HG02938 (cell line): ENCODE measurements around the gene ENTHD1.
"Not testable (repeated sequence)": the region's sequence is repeated elsewhere in the genome, so short reads cannot be mapped to it uniquely, and the experiment has no call there.

Experiments used
- ATAC-seq: cut with Tn5 transposase; IDR thresholded peaks from one replicate; pipeline ENCODE4 v1.9.1; 2021; ENCODE audit warnings: mild to moderate bottlenecking, moderate library complexity; ENCODE audit not compliant: unreplicated experiment

ENTHD1 gene

GRCh38 chr22:39851606-39852315 lies 41.8 kb downstream of the ENTHD1 start:
- no peak for ATAC-seq

DNA sequence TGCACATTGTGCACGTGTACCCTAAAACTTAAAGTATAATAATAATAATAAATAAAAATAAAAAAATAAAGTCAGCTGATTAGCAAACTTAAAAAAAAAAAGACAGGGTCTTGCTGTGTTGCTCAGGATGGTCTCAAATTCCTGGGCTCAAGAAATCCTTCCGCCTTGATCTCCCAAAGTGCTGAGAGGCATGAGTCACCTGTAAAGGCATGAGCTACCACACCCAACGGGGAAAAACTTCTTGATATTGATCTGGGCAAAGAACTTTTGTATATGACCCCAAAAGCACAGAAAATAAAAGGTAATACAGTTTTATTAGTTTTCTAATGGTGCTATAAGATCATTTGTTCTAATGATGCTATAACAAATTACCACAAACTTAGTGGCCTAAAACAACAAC lies 46.1 kb downstream of the ENTHD1 start:
- ATAC-seq = no peak

GRCh38 chr22:39846539-39846938 lies 47.0 kb downstream of the ENTHD1 start:
- ATAC-seq = not testable (repeated sequence)

GRCh38 chr22:39845529-39845928 lies 48.0 kb downstream of the ENTHD1 start:
- no peak for ATAC-seq

GRCh38 chr22:39839917-39840510 lies 53.5 kb downstream of the ENTHD1 start:
- no peak for ATAC-seq

- ATAC-seq = no peak
Measured at GRCh38 chr22:39839204-39839603, 54.4 kb downstream of the ENTHD1 start.

DNA sequence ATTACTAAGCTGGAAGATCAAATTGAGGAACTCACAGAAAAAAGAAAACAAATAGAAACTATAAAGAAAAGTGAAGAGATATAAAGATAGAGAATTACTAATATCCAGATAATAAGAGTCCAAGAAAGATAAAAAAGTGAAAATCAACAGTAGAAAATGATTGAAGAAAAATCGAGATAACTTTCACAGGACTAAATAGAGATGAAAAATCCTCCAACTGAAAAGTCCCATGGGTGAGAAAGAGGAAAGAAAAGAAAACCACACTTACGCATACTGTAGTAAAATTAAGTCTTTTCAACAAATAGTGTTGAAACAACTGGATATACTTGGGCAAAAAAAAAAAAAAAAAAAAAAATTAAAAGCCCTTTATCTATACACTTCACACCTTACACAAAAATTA lies 60.0 kb downstream of the ENTHD1 start:
- ATAC-seq = no peak

GRCh38 chr22:39833093-39833492 lies 60.5 kb downstream of the ENTHD1 start:
- ATAC-seq = no peak

- ATAC-seq = no peak
Measured at GRCh38 chr22:39832627-39833074, 60.9 kb downstream of the ENTHD1 start.

DNA sequence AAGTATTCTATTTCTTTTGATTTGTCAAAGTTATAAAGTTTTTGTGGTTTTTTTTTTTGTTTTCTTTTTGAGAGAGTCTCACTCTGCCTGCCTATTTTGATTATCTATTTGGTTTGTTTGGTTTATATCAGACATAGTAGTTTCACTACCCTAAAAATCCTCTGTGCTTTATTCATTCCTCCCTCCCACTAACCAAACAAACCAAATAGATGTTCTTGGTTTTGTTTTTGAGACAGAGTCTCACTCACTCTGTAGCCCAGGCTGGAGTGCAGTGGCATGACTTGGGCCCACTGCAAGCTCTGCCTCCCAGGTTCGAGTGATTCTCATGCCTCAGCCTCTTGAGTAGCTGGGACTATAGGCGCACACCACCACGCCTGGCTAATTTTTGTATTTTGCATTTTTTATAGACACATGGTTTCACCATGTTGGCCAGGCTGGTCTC lies 67.9 kb downstream of the ENTHD1 start:
- ATAC-seq = peak; percentile 83

DNA sequence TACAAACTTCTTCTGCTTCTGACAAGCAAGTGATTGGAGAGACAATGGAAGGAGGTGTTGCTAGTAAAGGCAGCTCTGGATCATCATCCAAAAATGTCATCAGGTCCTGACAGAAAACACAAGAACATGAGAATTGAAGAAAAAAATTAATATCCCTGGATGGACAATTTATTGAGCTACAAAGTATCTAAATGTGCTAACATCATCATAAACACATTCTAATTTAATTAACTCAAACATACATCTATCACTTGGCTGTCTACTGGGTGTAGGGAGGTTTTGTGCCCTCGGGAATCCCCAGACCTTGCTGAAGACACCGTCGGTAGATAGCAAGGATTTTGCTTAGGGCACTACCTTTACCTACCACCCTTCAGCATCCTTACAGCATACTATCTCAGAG lies 72.6 kb downstream of the ENTHD1 start:
- ATAC-seq = no peak

DNA sequence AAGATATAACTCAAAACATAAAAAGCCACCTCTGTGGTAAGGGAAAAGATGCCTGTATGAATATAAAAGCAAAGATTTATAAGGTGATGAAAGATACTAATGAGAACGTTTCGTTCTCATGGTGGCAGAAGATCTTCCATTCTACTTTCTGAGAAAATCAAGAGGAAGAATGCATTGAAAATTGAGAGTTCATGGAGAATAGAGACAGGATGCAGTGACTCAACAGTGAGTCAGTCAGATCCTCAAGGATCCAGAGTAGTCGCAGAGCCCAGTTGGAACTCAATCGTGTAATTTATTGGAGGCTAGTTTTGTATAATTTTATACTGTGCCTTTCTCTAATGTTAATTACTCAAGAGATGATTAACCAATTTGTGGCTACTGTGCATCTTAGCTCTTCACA lies 73.3 kb downstream of the ENTHD1 start:
- no peak for ATAC-seq

DNA sequence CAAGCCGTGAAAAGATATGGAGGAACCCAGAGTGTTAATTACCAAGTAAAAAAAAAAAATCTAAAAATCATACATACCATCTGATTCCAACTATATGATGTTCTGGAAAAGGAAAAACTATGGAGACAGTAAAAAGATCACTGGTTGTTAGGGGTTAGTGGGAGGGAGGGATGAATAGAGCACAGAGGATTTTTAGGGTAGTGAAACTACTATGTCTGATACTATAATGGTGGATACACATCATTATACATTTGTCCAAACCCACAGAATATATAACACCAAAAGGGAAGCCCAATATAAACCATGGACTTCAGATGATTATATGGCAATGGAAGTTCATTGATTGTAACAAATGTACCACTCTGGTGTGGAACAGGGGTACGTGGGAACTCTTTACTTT lies 74.1 kb downstream of the ENTHD1 start:
- no peak for ATAC-seq

DNA sequence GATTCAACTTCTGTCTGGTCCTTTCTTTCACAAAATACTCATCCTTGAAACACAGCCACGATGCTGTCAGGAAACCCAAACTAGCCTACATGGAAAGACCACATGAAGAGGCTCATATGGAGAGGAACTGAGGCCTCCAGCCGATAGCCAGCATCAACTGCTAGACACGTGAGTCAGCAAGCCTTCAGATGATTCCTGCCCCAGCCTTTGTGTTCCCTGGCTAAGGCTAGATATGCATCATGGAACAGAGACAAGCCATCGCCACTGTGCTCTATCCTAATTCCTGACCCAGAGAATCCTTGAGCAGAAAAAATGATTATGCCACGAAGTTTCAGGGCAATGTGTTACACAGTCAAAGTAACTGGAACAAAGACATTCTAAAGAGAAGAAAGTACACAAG lies 75.5 kb downstream of the ENTHD1 start:
- no peak for ATAC-seq

DNA sequence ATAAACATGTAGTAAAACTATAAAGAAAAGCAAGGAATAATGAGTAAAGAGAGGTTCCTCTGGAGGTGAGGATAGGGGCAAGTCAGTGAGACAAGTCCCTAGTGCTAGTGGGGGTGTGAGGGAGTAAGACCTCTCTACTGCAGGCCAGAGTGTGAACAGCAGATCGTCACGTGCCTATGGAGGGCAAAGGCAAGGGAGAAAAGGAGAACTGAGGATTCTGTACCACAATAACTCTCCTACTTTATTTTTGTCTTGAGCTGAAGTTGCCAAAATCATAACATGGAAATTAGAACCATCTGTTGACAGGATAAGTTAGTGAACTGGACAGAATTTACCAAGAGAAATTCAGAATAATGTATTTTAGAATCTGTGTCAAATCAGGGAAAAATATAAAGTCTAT lies 77.6 kb downstream of the ENTHD1 start:
- no peak for ATAC-seq

DNA sequence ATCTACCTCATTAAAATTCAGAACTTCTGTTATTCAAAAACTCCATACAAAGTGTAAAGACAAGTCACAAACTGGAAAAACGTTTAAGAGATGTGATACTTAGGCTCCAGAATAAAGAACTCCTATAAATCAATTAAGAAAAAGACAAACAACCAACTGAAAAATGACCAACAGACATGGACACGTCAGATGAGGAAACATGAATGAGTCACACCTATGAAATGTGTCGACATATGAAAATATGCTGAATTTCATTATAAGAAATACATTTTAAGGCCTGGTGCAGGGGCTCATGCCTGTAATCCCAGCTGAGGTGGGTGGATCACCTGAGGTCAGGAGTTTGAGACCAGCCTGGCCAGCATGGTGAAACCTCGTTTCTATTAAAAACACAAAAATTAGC lies 78.7 kb downstream of the ENTHD1 start:
- no peak for ATAC-seq

DNA sequence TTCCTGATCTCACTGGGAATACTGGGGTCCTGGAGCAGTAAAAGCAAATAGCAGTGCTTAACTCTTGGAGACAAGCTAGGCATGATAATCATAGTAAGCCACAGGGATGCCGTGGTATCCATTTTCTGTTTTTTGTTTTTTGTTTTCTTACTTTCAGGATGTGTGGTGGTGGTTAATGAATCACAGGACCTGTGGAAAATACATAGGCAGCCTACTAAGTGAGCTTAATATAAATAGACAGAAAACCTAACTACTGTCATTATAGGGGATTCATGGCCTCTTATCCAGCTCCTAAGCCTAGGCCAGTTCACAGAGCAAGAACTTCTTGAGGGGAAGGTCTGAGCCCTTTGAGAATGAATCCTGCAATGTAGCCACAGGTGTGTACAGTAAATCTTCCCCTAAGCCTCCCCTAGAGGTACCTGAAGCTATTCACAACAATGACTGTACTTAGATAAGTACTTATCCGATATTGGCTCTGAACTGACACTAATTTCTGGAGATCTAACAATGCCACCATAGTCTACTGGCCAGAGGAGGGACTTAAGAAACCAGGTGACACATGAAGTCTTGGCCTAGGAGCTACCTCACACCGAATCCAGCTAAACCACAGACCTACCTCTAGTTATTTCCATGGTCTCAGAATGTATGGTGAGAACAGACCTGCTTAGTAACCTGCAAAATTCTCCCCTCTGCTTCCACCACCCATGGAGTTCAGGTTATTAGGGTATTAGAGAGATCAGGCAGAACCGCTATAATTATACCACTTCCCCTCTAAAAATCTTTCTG lies 83.6 kb downstream of the ENTHD1 start:
- ATAC-seq = no peak

- ATAC-seq = no peak
Measured at GRCh38 chr22:39808081-39808480, 85.5 kb downstream of the ENTHD1 start.

DNA sequence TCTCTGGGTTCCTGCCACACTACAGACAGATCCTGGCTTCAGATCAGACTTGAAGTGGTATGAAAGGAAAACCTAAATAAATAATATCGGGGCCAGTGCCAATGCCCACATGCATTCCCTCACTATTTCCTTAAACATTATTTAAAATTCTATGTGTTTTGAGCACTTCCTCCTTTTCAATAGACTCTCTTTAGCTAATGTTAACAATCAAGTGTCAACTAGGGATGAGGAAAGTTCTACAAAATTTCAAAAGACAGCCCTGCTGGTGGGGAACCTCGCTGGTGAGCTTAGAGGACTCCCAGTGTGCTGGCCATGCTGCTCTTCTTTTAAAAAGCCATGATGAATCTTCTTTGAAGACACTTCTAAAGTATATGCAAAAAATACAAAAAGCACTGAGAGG lies 87.5 kb downstream of the ENTHD1 start:
- ATAC-seq = no peak

DNA sequence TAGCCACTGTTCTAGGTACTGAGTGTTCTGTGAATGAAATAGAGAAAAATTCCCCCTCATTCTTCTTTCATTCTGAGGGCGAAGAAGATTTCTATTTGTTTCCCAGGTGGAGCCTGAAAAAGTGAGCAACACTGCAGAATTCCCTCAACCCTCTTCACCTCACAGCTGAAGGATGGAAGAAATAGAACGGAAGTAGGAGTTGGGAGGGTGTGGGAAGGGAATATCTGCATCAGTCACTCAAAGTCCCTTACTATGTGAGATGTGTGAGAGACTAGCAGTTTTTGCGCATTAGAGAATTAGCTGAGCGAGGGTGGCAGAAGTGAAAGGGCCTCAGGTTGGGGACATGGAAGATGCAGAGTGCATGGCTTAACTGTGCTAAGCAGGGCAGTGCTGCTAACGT lies 88.4 kb downstream of the ENTHD1 start:
- no peak for ATAC-seq

GRCh38 chr22:39802682-39803081 lies 90.9 kb downstream of the ENTHD1 start:
- ATAC-seq = no peak
